Heart right ventricle (tissue), 16 donors: Measurements from ENCODE around the gene KLHL22. TPM values are rescaled to one million over a fixed set of nuclear protein-coding genes. Genes with fewer than 3 reads are reported as not detected.
"Not testable (repeated sequence)": the region's sequence is repeated elsewhere in the genome, so short reads cannot be mapped to it uniquely, and the experiment has no call there.

Source experiments
- ATAC-seq, 8 donors: fragments of 200-7000 bp; cut with Tn5 transposase; one replicate each; pipeline ENCODE4 v1.9.1; 2020; ENCODE audit warnings: mild to moderate bottlenecking in 8 of 8, moderate library complexity in 8 of 8, moderate number of reproducible peaks in 1 of 8
- DNase-seq, 2 donors: peaks; one replicate each; pipeline ENCODE4 v3.0.0-alpha.2; 2020
- H3K27ac ChIP-seq, 10 donors: fragments of 200-600 bp; sonication (generic) in 2 of 10; one replicate each; pipeline versions ENCODE4 v1.5.0 to v1.8.0; 2020 to 2022; ENCODE audit warnings: mild to moderate bottlenecking in 3 of 10
- H3K27me3 ChIP-seq, 7 donors: fragments of 200-600 bp; one replicate each; pipeline ENCODE4 v1.8.0; 2021 to 2022; ENCODE audit warnings: mild to moderate bottlenecking in 2 of 7
- H3K36me3 ChIP-seq, 9 donors: fragments of 200-600 bp; sonication (generic) in 1 of 9; one replicate each; pipeline versions ENCODE4 v1.5.0 to v1.8.0; 2020 to 2022; ENCODE audit warnings: mild to moderate bottlenecking in 2 of 9
- H3K4me1 ChIP-seq, 9 donors: fragments of 200-600 bp; sonication (generic) in 1 of 9; one replicate each; pipeline versions ENCODE4 v1.5.0 to v1.8.0; 2020 to 2022; ENCODE audit warnings: mild to moderate bottlenecking in 4 of 9
- H3K4me3 ChIP-seq, 10 donors: fragments of 200-600 bp; sonication (generic) in 2 of 10; one replicate each; pipeline versions ENCODE4 v1.5.0 to v1.8.0; 2020 to 2022; ENCODE audit warnings: mild to moderate bottlenecking in 7 of 10, moderate library complexity in 2 of 10
- H3K9me3 ChIP-seq, 11 donors: fragments of 200-600 bp in 10 of 11; sonication (generic) in 2 of 11; one replicate each; pipeline versions ENCODE4 v1.5.0 to v1.8.0; 2013 to 2022; ENCODE audit warnings: mild to moderate bottlenecking in 2 of 11, control low read depth in 1 of 11, moderate library complexity in 1 of 11
- CTCF ChIP-seq, 9 donors: fragments of 200-600 bp; sonication (generic) in 2 of 9; IDR thresholded peaks; one replicate each; pipeline versions ENCODE4 v1.5.0 to v1.8.0; 2021 to 2022; ENCODE audit warnings: antibody characterized with exemption in 9 of 9, mild to moderate bottlenecking in 5 of 9, moderate library complexity in 1 of 9
- WGBS, 2 donors: extraction: QIAGEN DNeasy Blood & Tissue Kit; methylation state at CpG; one replicate each; pipeline ENCODE4 v1.1.7; 2013; ENCODE audit warnings: inconsistent platforms in 1 of 2; 5-methylcytosine and 5-hydroxymethylcytosine counted together
- intact Hi-C, 10 donors: fragments of 100-400 bp; cut with DNase I; formaldehyde crosslinking; loops; one replicate each; pipeline versions ENCODE4 v1.11.1 to v1.14.2; 2022
- polyA plus RNA-seq, 2 donors: library from polyadenylated mRNA; stranded (reverse); fragments of 200-250 nt; gene quantifications; one replicate each; pipeline ENCODE4 v1.2.3, GENCODE V29; 2013
- total RNA-seq, 10 donors: library from RNA; stranded (reverse); fragmentation: NEBNext Ultra II Directional in 3 of 10; extraction: Animal tissue kit (Norgen Biotek cat#: 25700) in 3 of 10; gene quantifications; one replicate each; pipeline versions ENCODE4 v1.2.1 to v1.2.4, GENCODE V29; 2021 to 2023
- donor health status: Arrhythmogenic right ventricular cardiomyopathy.
- donor health status: ischemic (EF 13 %, LVEDD 7.1; RV severe dilation, severe dysfunction).
- donor health status: healthy with polysubstance abuse.
- donor health status: DM: no; HTN: yes; CAD: no.
- donor health status: DM: no; HTN: no; CAD: no.
- donor health status: ischemic (EF 25% LVEDD 6.9; RV normal size, moderate dysfunction).
- donor health status: ischemic (EF 25% LVEDD 5.7; RV mildly dilated, moderate dysfunction).
- donor health status: healthy.
- donor health status: DM: yes; HTN: yes; CAD: no.
- donor health status: Ischemic cardiomyopathy.
- donor health status: ischemic (EF 35%, LVEDD 5.7; RV mildly dilated, moderate dysfunction).
- donor health status: nonischemic (EF 11% LVEDD 7.7; RV severe dilation, severe dysfunction).
- donor health status: DM: yes; HTN: yes; CAD: no.
- donor health status: PGD.
- donor health status: ischemic (EF 29% LVEDD 5.4; RV normal size, mild dysfunction).
- donor health status: nonischemic (EF 23%, LVEDD 6.1; RV moderate dilation, normal function).

Gene KLHL22
- total and polyA plus RNA-seq, 12 donors: 11.3 to 29.3 (median 17.3) TPM

GRCh38 chr22:20455709-20456063, 39.9 kb downstream of the KLHL22 start:
- Histone ChIP-seq H3K27ac (no peak overlapping the region), H3K4me1 (peaks cover 0 to 18% (median 3%) of the 10 kb centered on the region in 9 donors), H3K9me3 (no peaks in the 10 kb centered on the region), H3K36me3 (peaks cover 0 to 69% (median 0%) of the 10 kb centered on the region in 9 donors), H3K4me3 (no peak overlapping the region), H3K27me3 (no peaks in the 10 kb centered on the region)
- intact Hi-C loops: loop anchor here (1.0 to 5.0 kb wide), 6 partner anchors 33 to 41 kb away; no protein-coding TSS in a partner anchor
- DNase-seq (no peak), ATAC-seq (no peak)
- no peak for TF ChIP-seq CTCF (IDR thresholded peaks at IDR 0.05)
- 89 to 90% methylated on average over 8 of the region's 8 CpGs for WGBS, 2 donors

- ATAC-seq (no peak), DNase-seq (no peak)
- no peaks in the 10 kb centered on the region for H3K9me3 ChIP-seq
- no peak for TF ChIP-seq CTCF (IDR thresholded peaks at IDR 0.05)
- peaks cover 0 to 61% (median 0%) of the 10 kb centered on the region in 9 donors for H3K36me3 ChIP-seq
- WGBS, 2 donors: 96 to 99% methylated on average over 3 of the region's 3 CpGs
- intact Hi-C loops: no loop called here
- no peak overlapping the region for H3K4me3 ChIP-seq
- peaks cover 0 to 18% (median 3%) of the 10 kb centered on the region in 9 donors for H3K4me1 ChIP-seq
- H3K27me3 ChIP-seq: no peaks in the 10 kb centered on the region
- H3K27ac ChIP-seq: no peak overlapping the region
These were observed 42.4 kb downstream of the KLHL22 start for GRCh38 chr22:20453222-20453621.

- intact Hi-C loops: no loop called here
- Histone ChIP-seq H3K4me3 (no peak overlapping the region), H3K27ac (no peak overlapping the region), H3K9me3 (no peaks in the 10 kb centered on the region), H3K27me3 (no peaks in the 10 kb centered on the region), H3K36me3 (peaks cover 0 to 51% (median 0%) of the 10 kb centered on the region in 9 donors), H3K4me1 (peaks cover 0 to 18% (median 3%) of the 10 kb centered on the region in 9 donors)
- no peak for TF ChIP-seq CTCF (IDR thresholded peaks at IDR 0.05)
- DNase-seq (no peak), ATAC-seq (no peak)
- 77 to 84% methylated on average over 2 of the region's 2 CpGs for WGBS, 2 donors
These were observed 43.7 kb downstream of the KLHL22 start for GRCh38 chr22:20451920-20452319.

GRCh38 chr22:20451129-20451778, 44.3 kb downstream of the KLHL22 start:
- DNase-seq, intact Hi-C loops: not testable (repeated sequence)
- peaks cover 0 to 53% (median 3%) of the 10 kb centered on the region in 9 donors for H3K36me3 ChIP-seq

GRCh38 chr22:20450551-20450906, 45.1 kb downstream of the KLHL22 start:
- no peak overlapping the region for H3K27ac ChIP-seq
- intact Hi-C loops: no loop called here
- peaks cover 0 to 9% (median 0%) of the 10 kb centered on the region in 9 donors for H3K4me1 ChIP-seq
- H3K36me3 ChIP-seq: peaks cover 0 to 60% (median 10%) of the 10 kb centered on the region in 9 donors
- 97 to 100% methylated on average over 1 of the region's 1 CpG for WGBS, 2 donors
- TF ChIP-seq CTCF (IDR thresholded peaks at IDR 0.05): no peak
- no peaks in the 10 kb centered on the region for H3K27me3 ChIP-seq
- no peak overlapping the region for H3K4me3 ChIP-seq
- no peak for ATAC-seq
- H3K9me3 ChIP-seq: no peaks in the 10 kb centered on the region
- DNase-seq: no peak

More at GRCh38 chr22:20451129-20451778, 44.3 kb downstream of the KLHL22 start:
- H3K27ac ChIP-seq, H3K4me3 ChIP-seq, H3K27me3 ChIP-seq, ATAC-seq, H3K9me3 ChIP-seq: not testable (repeated sequence)
- peaks cover 0 to 15% (median 3%) of the 10 kb centered on the region in 9 donors for H3K4me1 ChIP-seq
- WGBS, 2 donors: 94 to 95% methylated on average over 15 of the region's 15 CpGs
